A673 (cell line): ENCODE data around the gene EXOC6.

ENCODE experiments used
- CTCF ChIP-seq: fragments of 300-800, 200-600 bp; sonication (generic); conservative IDR thresholded peaks from 2 replicates; pipeline ENCODE4 v1.5.1; 2017; ENCODE audit warnings: low read depth, mild to moderate bottlenecking, antibody characterized with exemption, low read length, moderate library complexity, mixed read lengths
- EZH2 ChIP-seq: fragments of 200-600 bp; sonication (generic); IDR thresholded peaks from 2 replicates; pipeline ENCODE4 v1.6.1; 2017; ENCODE audit warnings: borderline replicate concordance, low read depth, mild to moderate bottlenecking, mixed read lengths, antibody characterized with exemption, low read length; ENCODE audit not compliant: poor library complexity, severe bottlenecking

- TF ChIP-seq CTCF (no peak), EZH2 (no peak)
These were observed 1.9 kb downstream of the EXOC6 start for GRCh38 chr10:92850185-92850584.
